CMK (cell line): Measurements from ENCODE around the gene MACROH2A1.

Experiments used
- DNase-seq: peaks from one replicate; pipeline ENCODE4 v3.0.0-alpha.2; 2010; ENCODE audit warnings: low read depth

The MACROH2A1 gene

DNA sequence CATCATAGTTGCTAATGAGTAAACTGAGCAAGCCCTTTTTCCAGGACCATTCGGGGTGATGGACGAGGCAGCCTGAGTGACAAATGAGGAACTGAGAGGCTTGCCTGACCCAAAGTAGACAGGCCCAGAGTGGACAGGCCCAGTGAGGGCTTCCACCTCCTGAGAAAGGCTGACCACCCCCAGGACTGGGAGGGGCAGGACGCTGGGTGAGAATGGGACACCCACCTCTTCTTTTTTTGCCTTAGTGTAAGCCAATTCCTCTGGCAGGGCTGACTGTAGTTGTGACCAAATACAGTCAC, 68.3 kb downstream of the MACROH2A1 start:
- no peak for DNase-seq

DNA sequence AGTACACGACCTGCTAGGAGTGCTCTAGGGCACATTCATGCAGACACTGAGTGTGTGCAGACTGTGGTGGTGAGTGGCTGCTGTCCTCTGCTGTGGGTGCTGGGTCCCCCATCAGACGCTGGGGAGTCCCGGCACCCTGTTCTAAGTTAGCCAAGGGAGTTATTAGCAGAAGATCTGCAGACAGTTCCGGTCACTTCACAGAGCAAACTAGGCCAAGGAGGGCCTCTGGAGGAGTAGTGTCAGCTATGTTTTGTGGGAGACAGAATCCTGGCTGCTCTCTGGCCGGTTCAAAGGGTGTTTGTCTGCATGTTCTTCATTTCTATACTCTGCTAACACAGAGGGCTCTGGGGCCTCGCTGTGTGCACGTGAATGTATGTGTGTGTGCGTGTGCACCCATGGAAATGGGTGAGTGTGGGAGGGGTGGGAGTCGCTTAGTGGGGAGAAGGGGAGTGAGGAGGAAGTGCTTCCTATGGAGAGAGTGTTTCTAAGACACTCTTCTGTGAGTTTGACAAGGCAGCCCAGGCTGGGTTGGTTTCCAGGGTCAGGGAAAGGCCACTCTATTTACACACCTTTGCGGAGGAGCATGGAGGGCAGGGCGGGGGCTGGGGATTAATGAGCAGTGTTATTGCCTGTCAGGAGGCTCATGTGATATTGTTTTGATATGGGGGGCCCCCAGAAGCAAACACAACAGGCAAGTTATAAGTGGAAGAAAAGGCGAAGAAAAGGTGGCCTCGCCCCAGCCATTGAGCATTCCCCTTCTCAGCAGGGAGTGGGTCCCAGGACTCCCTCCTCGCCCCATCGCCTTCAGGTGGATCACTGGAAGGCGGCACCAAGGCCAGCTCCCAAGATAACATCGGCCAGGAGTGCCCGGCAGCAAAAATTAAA, 68.9 kb downstream of the MACROH2A1 start:
- no peak for DNase-seq

DNA sequence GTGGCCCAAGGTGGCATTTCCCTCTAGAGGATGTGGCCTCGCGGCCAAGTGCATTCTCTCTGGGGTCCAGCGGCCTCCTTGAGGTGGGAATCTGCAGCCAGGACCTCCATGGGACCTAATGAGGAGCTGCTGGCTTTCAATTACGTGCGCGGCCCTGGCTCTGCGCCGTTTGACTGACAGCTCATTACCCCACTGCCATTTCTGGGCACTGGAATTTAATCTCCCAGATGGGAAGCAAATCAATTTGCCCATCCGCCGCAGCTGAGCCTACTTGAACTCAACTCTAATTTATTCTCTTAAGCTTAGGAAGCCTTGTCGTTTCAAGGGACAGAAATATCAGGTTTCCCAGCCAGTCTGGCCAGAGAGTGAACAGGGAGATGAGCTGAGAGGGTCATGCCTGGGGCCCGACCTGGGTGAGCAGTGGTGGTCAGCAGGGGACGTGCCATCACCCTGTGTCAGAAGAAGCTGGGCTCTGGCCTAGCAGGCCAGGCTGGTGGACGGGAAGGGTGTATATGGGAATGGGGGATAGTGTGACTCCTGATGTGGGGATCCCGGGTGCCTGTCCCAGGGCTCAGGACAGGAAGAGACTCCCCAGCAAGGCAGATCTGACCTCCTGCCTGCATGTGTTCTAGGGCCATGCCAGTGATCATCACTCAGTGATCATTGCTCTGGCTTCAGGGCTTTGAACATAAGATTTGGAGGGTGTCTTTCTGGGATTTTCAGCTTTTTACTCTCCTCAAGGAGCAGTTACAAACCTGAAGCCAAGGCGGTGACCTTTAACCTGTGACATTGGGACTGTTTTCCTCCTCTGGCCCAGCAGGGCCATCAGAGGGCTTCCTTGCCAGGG, 69.7 kb downstream of the MACROH2A1 start:
- no peak for DNase-seq

DNA sequence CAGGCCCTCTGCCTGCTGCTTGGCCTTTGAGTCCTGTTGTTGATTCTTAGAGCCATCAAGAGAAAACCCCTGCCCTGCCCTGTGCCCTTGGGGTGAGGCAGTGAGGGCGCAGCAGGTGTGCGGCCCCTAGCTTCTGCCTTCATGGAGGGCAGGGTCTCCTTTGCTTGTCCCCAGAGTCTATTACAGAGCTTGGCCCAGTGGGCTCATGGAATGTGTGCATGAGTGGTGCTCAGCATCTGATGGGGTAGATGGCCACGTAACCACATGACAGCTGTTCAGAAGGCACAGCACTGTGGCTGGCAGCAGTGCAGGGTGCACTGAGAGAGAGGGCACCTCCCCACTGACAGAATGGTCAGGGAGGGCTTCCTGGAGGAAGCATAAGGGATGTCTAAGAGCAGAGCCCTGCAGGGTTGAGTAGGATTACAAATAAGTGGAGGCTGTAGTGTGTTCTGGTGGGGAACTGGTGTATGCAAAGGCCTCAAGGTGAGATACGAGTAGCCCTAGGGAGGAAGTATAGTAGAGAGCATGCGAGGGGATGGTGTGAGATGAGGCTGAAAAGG, 70.8 kb downstream of the MACROH2A1 start:
- DNase-seq = no peak

DNA sequence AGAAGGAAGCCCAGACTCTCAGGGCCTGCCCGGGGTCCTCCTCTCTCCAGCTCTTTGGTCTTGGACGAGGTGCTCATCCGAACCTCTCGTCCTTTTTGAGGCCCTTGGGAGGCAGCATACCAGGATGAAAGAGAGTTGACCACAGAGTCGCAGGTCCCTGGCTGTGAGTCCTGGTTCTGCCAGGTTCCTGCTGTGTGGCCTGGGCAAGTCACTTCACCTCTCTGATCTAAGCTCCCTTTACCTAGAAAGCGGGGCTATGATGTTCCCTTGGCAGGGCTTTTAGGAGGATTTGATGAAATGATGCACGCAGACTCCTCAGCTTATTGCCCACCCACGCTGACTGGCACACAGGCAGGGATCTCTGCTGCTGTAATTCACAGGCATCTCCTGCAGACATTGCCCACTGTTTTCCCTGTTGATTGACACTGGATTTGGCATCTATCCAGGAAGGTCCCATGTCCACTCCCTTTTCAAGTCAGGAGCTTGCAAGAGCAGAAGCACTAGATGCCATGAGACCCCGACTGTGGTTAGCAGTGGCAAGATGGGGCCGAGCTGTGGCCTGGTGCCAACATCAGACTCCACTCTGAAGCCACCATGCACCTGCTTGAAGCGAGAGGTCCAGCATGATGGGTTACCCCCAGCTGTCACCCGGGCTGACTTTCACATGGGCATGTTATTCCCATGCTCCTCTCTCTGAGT, 71.5 kb downstream of the MACROH2A1 start:
- DNase-seq = no peak

DNA sequence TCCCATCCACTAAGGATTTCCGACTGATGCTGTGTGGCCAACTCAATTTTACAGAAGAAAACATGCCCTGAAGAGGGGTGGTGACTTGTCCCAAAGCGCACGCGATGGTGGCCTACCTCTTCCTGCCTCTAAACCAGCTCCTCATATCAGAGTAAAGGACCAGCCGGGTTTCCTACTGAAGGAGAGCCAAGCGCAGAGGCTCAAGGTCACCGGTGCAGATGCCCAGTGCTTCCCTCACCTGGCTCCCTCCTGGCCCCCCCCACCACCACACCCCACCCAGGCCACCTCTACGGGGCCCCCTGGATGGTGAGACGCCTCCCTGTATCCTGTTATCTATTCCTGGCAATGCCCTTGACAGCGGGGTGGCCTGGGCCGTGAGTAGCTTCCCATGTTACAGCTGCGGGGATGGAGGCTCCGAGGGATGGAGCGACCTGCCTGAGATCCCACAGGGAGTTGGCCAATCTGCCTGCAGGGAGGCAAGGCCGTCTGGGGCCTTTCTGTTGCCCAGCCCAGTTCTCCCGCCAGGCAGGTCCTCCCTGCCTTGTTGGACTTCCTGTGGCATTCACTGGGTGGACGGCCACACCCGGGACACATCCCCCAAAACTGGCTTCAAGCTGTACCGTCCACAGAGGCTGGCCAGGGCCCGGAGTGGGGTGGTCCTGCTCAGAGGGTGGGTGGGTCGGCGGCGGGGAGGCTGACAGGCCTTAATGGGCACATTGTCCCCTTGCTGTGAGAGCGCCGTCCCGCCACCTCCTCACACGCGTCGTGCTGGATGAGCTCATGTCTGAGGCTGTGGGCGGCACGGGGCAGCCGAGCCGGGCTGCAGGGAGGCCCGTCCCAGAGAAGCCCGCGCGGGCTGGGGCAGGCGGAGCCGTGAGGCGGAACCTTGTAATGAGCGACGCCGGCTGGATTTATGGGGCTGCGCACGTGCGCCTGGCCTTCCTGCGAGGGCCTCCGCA, 72.5 kb downstream of the MACROH2A1 start:
- no peak for DNase-seq

DNA sequence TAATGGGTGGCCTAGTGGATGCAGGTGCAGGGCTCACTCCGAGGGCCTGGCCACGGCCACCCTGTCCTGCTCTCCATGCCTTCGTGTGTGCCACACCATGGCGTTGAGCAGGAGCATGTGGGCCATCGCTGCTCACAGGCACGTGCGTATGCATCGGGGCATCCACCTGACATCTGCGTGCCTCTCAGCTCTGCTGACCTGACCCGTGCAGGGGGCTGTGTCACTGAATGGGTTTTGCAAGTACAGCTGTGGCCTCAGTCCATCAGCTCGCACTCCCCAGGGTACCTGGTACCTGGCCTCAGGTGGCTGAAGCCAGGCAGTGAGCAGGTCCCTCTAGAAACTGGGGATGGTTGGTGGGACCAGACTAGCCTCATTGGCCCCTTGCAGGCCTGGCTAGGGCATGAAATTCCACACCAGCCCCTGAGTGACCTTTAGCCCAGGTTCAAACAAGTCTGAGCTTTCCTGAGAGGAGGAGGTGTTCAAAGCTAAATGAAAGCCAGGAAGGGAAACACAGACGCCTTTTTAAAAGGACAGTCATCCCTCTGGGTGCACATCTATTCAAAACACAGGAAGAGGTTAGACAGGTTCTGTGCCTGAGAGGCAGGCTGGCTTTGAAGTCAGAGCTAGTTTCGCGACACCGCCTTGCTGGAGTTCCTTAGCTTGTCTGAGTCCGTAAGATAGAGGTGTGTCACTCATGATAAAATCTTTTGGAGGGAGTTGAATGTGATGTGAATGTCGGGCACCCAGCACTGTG, 74.0 kb downstream of the MACROH2A1 start:
- no peak for DNase-seq

DNA sequence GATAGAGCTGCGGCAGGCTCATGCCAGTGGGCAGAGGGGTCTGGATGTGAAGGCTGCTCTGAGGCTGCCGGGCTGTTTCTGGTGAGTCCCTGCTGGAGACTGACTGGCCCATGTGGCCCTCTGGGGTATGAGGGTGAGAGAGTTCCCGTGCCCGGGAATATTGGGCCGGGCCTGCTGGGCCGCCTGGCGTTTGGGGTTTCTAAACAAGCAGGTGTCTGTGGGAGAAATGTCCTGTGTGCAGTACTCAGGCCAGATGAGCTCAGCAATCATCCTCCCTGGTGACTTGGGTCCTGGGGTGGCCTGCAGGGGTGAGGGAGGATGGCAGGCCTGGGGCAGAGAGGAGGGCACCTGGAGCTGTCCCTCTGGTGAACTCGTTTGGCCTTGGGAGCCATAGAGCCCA, 74.9 kb downstream of the MACROH2A1 start:
- DNase-seq = no peak

DNA sequence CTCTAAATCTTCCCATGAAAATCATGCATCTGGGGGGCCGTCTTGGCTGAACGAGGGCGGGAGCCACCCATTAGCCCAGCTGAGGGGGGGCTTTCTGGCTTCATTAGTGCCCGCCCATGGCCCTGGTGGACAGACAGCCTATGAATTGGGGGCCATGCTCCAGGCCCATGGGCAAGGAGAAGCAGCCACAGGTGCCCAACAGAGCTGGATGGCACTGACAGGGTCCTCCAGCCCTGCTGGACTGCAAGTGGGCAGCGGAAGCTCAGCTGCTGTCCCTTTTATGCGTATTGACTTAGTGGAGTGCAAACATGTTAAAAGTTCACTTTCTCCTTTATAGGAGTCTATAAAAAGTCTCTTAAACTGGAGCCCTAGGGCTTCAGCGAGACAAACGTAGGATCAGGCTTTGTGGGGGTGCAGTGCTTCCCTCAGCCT, 75.3 kb downstream of the MACROH2A1 start:
- no peak for DNase-seq

DNA sequence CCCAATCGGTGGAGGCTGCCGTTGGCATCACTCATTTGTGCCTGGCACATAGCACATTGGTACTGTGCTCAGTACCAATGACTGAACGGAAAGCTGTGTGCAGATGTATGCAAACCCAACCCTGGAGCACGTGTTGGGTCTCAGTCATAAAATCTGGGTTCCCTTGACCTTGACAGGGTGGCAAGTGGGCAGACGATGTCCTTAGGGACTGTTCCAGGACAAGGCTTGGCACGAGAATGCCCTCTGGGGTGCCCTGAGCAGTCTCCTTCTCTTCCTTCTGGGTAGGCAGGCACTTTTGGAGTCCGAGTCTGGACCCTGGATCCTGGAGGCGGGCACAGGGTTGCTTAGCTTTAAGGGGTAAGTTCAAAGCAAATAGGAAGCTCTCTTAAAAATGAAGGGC, 75.8 kb downstream of the MACROH2A1 start:
- no peak for DNase-seq

DNA sequence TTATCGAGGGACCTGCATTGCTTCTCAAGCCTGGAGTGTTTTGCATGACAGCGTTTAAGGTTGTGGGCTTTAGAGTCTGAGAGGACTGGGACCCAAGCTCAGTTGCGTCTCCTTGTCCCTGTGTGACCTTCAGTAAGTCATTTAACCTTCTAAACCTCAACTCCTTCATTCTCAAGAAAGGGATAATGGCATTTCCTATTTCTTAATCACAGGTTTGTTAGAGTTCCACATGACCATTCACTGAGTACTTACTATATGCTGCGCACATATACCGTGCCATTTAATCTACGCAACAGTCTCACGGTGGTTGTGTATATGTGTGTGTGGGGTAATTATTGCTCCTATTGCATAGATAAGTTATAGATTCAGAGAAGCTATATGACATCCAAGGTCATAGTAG, 76.3 kb downstream of the MACROH2A1 start:
- no peak for DNase-seq

DNA sequence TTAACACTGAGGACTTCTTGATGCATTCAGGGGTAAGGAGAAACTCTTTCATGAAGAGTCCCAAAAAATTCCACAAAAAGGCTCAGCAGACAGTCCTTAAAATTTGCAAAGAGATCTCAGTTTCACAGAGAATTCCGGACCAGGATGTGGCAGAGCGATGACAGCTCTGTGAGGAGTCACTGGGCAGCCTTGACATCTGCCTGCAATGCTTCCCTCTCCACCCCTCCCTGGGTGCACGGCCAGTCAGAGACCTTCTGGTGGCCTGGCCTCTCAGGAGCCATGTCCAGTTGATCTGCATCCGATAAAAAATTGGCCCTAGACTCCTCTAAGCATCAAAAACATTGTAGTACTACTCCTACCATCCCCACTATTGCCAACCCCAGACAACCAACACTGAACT, 76.8 kb downstream of the MACROH2A1 start:
- DNase-seq = no peak

DNA sequence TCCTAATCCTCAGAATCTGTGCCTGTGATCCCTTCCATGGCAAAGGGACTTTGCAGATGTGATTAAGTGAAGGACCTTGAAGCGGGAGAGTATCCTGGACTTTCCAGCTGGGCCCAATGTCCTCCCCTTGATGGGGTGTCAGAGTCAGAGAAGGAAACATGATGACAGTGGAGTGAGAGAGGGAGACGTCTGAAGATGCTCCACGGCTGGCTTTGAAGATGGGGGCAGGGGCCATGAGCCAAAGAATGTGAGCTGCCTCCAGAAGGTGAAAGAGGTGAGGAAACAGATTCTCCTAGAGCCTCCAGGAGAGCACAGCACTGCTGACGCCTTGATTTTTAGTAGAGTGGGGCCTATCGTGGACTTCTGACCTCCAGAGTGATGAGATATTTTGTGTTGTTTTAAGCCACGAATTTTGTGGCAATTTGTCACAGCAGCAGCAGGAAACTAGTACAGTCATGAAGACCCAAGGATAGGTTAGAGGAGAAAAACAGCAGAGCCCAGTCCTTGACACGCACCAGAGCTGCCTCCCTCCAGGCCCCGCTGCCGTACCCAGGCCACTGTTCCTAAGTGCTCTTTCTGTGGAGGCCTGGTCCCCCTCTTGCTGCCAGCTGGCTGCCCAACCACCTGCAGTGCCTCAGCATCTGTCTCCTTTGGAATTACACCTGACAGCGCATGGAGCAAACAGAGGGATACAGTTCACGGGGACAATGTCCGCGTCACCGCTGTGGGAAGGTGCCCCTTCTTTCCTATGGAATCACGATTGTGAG, 78.1 kb downstream of the MACROH2A1 start:
- DNase-seq = no peak

DNA sequence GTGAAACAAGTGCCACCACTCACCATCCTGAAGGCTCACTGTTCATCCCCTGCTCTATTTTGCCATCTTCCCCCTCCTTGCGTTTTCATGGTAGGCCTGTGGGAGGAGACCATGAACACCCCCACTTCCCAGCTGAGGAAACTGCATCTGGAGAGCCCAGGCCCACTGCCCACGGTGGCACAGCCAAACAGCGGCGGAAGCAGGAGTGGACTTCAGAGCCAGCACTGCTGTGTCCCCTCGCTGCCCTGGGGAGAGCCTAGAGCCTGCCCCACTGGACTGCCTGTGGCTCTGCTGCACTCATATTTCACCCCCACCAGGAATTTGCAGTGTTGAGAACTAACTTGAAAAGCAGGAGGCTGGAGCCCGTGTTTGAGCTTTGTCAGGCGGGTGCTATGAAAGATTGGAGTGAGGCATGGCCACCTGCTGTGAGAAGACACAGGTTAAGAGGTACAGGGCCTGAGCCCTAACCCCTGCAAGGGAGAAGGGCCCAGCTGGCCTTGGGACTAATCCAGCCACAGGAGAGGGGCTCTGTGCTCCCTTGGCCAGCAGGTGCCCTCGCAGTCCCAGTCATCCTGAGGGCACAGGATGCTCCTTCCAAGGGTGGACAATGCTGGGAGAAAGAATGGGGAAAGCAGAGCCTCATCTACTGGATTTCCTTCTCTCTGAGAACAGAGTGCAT, 79.0 kb downstream of the MACROH2A1 start:
- no peak for DNase-seq

DNA sequence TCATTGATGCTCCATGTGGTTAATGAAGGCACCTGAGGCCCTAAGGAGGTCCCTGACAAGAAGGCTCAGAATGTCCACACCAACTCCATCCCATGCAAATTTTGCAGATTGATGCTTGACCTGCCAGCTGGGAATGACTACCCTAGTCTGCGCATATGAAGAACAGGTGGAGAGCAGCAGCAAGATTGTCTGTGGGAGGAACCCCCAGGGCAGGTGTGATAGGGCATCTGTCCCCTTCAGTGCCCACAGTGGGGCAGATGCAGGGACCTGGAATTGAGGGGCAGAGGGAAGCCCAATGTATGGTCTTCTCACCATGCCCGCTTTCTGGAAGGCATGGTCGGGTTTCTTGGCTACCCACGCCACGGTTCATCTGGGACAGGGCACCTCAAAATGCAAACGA, 79.6 kb downstream of the MACROH2A1 start:
- no peak for DNase-seq

DNA sequence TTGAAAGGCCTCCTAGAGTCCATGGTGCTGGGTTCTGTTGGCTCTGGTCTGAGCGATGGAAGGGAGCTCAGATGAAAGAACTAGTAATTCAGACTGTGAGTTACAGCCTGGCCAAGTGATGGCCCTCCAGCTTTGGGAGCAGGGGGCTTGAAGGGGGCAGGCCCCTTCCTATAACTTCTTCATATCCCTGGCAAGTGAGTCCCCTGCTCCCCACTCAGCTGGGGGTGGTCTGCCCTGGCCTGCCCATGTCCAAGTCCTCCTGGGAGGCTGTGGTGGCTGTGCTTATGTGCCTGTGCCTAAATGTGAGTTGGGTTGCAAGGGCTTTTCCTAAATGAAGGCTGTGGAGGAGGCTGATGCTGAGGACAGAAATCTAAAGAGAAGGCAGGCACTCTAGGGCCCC, 80.1 kb downstream of the MACROH2A1 start:
- no peak for DNase-seq

DNA sequence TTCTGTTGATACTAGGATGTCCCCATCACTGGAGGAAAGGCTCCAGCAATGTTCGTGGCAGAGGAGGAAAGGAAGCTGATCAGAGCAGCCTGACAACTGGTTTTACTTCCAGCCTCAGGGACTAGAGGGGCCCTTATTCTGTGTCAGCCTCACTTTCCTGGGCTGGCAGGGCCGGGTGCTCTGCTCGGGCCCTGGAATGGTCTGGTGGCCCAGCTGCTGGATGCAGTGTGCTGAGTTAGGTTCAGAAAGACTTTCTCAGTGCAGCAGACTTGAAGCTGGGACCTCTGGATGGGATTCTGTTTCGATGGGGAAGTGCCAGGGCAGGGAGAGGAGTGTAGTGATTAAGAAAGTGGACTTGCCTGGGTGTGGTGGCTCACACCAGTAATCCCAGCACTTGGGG, 81.0 kb downstream of the MACROH2A1 start:
- no peak for DNase-seq

DNA sequence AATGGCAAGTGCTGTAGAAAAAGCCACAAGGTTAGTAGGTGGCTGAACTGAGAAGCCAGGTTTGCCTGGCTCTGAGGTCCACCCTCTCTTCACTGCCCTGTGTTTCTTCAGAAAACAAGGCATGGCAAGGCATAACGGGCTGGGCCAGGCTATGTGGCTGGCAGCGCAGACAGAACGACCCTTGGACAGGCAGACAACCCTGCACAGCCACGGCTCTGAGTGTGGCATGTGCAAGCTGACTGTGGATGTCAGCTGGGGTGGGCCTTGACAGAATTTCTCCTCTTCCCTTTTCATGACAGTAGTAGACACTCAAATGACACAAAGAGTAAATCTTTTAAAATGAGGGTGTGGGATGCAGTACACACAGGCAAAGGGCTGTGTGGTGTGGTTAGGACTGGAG, 81.7 kb downstream of the MACROH2A1 start:
- no peak for DNase-seq

DNA sequence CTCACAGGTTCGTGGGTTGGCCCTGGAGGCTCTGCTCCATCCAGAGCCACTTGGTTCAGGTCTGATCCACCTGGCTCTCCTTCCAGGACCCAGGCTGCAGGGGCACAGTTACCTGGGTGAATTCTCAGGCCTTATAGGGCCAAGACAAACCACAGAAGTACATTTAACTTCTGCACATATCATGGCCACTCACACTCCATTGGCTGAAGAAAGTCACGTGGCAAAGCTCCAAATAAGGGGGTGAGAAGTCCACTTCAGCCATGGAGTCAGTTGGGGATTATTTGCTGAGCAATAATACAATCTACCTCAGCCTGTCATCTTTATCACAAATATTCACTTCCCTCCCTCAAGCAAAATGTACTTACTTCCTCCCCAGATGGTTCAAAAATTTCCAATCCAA, 83.6 kb downstream of the MACROH2A1 start:
- no peak for DNase-seq
